ENCODE data around the gene DDC.
A peak's percentile ranks its signal among the peaks of the same experiment; 100 is the strongest.

DDC gene

DNA sequence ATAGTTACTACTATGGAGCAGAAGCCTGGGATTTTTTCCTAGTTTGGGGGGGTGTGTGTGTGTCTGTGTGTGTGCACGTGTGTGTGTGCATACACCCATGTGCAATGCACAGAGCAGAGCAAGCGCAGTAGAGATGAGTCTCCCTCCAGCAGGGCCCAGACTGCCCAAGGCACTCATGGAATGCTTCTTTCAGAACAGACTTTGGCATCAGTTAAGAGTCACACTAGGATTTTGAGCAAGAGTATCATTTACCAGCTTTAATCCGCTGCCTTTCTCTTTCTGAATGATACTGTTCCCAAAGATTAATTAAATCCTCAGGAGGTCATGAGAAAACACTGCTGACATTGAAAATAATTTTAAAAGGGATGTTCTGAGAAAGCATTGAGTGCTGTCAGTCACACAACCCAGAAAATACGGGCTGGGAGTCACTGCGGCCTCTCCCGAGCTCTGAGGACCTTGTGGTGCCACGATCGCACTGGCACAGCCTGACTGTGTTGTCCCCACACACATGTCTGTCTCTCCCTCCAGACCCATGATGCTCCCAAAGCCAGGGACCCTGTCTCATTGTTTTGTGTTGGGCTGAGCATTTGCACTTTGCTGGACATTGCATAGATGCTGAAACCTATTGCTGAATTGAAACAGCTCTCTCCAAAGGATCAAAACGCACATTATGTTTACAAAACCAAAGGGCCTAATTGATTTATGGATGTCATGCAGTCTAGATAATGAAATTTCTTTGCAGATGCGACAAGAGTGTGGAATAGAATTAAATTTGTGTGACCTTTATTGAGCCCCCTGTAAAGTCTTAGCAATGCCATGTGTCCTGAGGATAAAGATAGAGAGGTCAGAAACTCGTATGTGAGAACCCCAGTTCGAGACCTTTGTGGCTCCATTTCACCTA lies 60.3 kb downstream of the DDC start:
- H3K36me3 ChIP-seq (ENCODE audit: control insufficient read depth, insufficient read depth, low read length): no peaks in the 10 kb centered on the region
- H3K9me3 ChIP-seq (ENCODE audit: control insufficient read depth, low read length): no peaks in the 10 kb centered on the region
- no peak overlapping the region for H3K4me2 ChIP-seq (ENCODE audit: low read length)
- H3K27ac ChIP-seq: no peak overlapping the region
- H3K4me3 ChIP-seq (ENCODE audit: low read depth, low read length): no peak overlapping the region
- peaks cover 27% of the 10 kb centered on the region for H3K4me1 ChIP-seq
- TF ChIP-seq, protein P1, sequence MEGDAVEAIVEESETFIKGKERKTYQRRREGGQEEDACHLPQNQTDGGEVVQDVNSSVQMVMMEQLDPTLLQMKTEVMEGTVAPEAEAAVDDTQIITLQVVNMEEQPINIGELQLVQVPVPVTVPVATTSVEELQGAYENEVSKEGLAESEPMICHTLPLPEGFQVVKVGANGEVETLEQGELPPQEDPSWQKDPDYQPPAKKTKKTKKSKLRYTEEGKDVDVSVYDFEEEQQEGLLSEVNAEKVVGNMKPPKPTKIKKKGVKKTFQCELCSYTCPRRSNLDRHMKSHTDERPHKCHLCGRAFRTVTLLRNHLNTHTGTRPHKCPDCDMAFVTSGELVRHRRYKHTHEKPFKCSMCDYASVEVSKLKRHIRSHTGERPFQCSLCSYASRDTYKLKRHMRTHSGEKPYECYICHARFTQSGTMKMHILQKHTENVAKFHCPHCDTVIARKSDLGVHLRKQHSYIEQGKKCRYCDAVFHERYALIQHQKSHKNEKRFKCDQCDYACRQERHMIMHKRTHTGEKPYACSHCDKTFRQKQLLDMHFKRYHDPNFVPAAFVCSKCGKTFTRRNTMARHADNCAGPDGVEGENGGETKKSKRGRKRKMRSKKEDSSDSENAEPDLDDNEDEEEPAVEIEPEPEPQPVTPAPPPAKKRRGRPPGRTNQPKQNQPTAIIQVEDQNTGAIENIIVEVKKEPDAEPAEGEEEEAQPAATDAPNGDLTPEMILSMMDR (IDR thresholded peaks at IDR 0.05): no peak
- H2AFZ ChIP-seq: no peak overlapping the region
- no peaks in the 10 kb centered on the region for H3K27me3 ChIP-seq (ENCODE audit: control insufficient read depth, insufficient read depth, low read length)
- no peak overlapping the region for H3K9ac ChIP-seq
- no peaks in the 10 kb centered on the region for H3K79me2 ChIP-seq

DNA sequence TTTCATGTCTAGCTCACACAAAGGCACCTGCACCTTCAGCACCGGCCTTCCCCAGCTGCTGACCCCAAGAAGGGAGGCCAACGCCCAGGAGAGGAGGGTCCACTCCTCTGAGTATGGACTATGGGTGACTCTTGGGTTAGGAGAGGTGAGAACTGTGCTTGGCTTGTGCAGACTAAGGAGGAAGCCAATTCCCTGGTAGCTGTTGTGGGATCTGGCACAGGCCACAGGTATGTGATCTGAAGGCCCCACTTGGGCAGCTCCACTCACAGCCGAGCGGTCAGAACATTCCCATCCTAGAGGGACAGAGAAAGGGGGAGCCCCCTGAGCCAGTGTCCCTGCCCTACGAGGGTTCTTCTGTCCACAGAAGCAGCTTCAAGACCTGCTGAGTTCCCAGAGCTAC lies 62.3 kb downstream of the DDC start:
- peak overlapping the region; percentile 79 for H2AFZ ChIP-seq
- no peaks in the 10 kb centered on the region for H3K79me2 ChIP-seq
- H3K4me3 ChIP-seq (ENCODE audit: low read depth, low read length): no peak overlapping the region
- no peaks in the 10 kb centered on the region for H3K9me3 ChIP-seq (ENCODE audit: control insufficient read depth, low read length)
- no peak overlapping the region for H3K4me2 ChIP-seq (ENCODE audit: low read length)
- TF ChIP-seq, protein P1 (IDR thresholded peaks at IDR 0.05): no peak
- no peaks in the 10 kb centered on the region for H3K36me3 ChIP-seq (ENCODE audit: control insufficient read depth, insufficient read depth, low read length)
- H3K27ac ChIP-seq: peak overlapping the region; percentile 65
- H3K4me1 ChIP-seq: peaks cover 21% of the 10 kb centered on the region
- H3K9ac ChIP-seq: no peak overlapping the region
- H3K27me3 ChIP-seq (ENCODE audit: control insufficient read depth, insufficient read depth, low read length): no peaks in the 10 kb centered on the region

DNA sequence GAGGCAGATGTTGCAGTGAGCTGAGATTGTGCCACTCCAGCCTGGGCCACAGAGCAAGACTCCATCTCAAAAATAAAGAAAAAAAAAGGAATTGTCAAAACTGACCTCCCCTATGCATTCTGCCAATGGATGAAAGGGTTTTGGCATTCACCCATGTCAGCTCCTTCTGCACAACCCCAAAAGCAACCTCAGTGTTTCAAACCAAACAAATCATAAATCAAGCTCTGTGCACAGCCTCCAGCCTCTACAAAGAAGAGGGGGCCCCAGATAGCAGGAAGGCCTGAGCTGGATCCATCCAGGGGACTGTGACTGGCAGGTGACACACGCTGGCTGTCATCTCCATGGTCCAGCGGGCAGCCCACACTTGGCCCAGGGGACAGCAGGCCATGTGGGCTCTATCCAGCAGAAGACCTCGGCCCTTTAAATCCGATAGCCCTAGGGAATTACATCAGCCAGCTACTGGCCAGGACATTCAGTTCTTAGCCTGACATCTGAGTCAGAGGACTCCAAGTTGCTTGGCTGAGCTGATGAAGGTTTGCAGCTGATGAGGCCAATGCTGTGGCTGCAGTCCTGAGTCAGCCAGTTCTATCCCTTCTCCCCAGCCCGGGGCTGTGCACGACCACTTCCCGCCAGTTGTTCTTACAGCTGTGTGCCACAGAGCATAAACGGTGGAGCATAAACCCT lies 63.1 kb downstream of the DDC start:
- no peaks in the 10 kb centered on the region for H3K9me3 ChIP-seq (ENCODE audit: control insufficient read depth, low read length)
- H3K27me3 ChIP-seq (ENCODE audit: control insufficient read depth, insufficient read depth, low read length): no peaks in the 10 kb centered on the region
- H3K4me3 ChIP-seq (ENCODE audit: low read depth, low read length): no peak overlapping the region
- no peaks in the 10 kb centered on the region for H3K36me3 ChIP-seq (ENCODE audit: control insufficient read depth, insufficient read depth, low read length)
- no peak overlapping the region for H3K4me2 ChIP-seq (ENCODE audit: low read length)
- peak overlapping the region; percentile 65 for H3K27ac ChIP-seq
- H3K4me1 ChIP-seq: peaks cover 24% of the 10 kb centered on the region
- no peaks in the 10 kb centered on the region for H3K79me2 ChIP-seq
- peak overlapping the region; percentile 79 for H2AFZ ChIP-seq
- H3K9ac ChIP-seq: no peak overlapping the region
- TF ChIP-seq, protein P1 (IDR thresholded peaks at IDR 0.05): no peak

DNA sequence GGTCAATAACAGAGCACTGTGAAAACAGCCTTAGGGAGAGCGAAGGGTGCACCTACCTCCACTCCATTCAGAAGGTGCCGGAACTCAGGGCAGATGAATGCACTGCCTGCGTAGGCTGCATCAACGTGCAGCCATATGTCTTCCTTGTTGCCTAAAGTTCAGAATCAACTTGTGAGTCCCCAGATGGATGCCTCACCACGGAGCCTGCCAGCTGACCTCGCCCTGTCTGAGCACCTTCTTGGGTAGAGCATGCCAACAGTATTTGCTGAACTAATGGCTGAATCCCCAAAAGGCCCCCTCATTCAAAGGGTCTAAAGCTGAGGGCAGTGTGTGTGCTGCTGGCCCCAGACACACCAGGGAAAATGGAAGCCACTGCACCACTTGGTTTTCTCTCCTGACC lies 66.1 kb downstream of the DDC start:
- no peaks in the 10 kb centered on the region for H3K27me3 ChIP-seq (ENCODE audit: control insufficient read depth, insufficient read depth, low read length)
- H3K27ac ChIP-seq: no peak overlapping the region
- H3K4me1 ChIP-seq: peaks cover 43% of the 10 kb centered on the region
- no peaks in the 10 kb centered on the region for H3K36me3 ChIP-seq (ENCODE audit: control insufficient read depth, insufficient read depth, low read length)
- no peak overlapping the region for H3K9ac ChIP-seq
- H3K4me3 ChIP-seq (ENCODE audit: low read depth, low read length): no peak overlapping the region
- TF ChIP-seq, protein P1 (IDR thresholded peaks at IDR 0.05): no peak
- H2AFZ ChIP-seq: no peak overlapping the region
- H3K79me2 ChIP-seq: no peaks in the 10 kb centered on the region
- H3K4me2 ChIP-seq (ENCODE audit: low read length): no peak overlapping the region
- no peaks in the 10 kb centered on the region for H3K9me3 ChIP-seq (ENCODE audit: control insufficient read depth, low read length)
